GM19238 (cell line): ENCODE measurements around the gene GOPC.
"Not testable (repeated sequence)": the region's sequence is repeated elsewhere in the genome, so short reads cannot be mapped to it uniquely, and the experiment has no call there.

Source experiments
- DNase-seq: peaks from one replicate; pipeline ENCODE4 v3.0.0; 2011; ENCODE audit warnings: low spot score; ENCODE audit not compliant: insufficient read length

Gene GOPC

DNA sequence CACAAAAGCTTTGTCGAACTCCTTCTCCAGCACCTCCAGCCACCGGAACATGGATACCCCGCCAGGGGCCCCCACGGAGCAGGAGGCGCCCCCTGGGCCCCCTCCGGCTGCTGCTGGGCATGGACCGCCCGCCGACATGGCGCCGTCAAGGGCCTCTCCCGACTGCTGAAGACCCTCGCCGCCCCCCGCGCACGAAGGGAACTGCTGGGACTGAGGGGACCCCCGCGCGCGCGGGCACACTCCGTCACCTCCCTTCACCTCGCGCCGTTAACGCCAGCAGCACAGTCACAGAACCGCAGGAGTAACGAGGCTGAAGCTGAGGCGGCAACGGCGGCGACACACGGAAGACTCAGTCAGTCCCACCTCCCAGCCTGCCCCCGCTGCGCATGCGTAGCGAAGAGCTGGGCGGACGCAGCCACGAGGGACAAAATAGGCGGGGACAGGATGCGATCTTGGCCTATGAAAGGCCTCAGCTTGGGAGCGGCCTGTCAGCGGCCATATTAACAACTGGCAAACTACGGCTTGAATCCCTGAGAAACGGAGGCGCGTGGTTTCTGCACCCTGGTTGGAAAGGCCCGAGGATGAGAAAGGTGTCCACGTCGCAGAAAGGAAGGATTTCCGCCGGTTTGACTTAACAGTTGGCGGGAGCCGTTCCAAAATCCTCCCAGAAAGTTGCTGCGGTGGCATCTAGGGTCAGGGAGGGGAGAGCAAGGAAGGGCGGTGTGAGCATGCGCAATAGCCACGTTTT, at the start of gene GOPC:
GOPC (minus strand) TSS at position 361 of the 748 bp plus-strand sequence; CDS start at position 138, 223 bp downstream.
- peak; percentile 85 for DNase-seq

DNA sequence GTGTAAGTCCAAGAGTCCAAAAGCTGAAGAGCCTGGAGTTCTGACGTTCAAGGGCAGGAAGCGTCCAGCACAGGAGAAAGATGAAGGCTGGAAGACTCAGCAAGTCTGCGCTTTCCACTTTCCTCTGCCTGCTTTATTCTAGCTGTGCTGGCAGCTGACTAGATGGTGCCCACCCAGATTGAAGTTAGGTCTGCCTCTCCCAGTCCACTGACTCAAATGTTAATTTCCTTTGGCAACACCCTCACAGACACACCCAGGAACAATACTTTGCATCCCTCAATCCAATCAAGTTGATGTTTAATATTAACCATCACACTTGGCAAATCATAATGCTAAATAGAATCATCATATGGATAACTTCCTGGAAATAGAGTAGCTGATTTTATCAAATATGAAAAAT, 49.7 kb upstream of the GOPC start:
- DNase-seq = not testable (repeated sequence)

DNA sequence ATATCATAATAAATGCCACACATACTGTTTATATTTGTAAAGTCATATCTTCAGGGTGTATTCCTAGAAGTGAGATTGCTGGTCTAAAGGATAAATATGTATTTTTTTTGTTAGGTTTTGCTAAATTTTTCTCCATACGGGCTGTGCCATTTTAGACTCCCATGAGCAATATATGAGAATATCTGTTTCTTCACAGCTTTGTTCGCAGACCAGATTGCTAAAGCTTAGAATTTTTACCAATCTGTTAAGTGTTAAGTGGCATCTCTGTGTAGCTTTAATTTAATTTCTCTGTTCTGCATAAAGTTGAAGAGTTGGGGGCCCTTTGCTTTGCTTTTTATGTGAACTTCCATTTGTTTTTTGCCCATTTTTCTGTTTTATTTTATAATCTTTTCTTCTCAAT, 40.7 kb upstream of the GOPC start:
- no peak for DNase-seq

DNA sequence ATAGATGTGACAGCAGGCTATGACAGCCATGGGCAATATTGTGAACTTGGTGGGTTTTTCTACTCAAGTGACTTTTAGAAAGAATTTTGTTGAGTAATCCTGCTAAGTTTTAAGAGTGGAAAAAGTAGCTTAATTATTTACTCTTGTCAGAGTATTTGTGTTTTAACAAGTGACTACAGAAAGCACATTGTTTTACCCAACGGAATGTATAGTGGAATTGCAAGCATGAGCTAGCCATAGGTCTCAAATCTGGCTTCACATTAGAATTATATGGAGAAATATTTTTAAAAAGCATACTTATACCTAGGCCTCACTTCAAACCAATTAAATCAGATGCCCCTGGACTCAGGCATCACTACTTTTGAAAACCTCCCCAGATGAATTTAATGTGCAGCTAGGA, 35.5 kb upstream of the GOPC start:
- no peak for DNase-seq

DNA sequence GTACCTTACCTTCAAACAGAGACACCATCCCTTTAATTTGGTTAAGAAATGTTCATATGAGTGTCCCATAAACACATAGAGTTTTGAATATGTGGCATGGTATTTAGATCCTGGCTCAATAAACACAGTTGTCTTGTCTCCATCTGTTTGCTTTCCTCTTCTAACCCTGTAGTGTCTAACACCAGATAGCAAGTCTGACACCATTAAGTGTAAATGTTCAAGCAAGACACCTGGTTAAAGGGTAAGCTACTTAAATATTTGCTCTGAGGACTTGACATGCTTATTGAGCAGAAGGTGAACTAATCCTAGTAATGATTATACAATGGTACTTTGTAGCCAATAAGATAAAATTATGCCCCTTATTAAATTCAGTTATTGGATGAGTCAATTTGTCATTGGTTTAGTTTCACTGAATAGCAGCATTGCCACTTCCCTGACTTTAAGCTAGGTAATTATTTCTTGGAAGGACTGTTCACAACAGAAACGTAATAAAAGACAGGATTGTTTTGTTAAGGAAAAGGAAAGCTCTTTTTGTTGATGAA, 26.9 kb upstream of the GOPC start:
- DNase-seq = no peak

DNA sequence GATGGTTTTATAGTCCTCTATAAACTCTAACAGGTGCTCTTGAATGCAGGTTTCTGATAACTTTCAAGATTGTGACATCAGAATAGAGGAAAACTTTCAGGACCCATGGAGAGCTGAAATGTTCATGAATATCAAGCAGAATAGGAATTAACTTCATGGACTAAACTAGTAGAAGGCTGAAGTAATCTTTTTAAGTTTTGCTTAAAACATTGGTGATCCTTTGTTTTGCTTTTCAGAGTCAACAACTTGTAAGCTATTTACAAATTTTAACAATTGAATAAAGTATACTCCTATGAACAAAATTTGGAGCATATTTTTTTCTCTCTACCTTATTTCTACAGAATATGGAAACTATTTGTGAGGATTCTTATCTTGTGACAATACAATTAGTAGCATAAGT, 25.2 kb upstream of the GOPC start:
- DNase-seq = no peak

DNA sequence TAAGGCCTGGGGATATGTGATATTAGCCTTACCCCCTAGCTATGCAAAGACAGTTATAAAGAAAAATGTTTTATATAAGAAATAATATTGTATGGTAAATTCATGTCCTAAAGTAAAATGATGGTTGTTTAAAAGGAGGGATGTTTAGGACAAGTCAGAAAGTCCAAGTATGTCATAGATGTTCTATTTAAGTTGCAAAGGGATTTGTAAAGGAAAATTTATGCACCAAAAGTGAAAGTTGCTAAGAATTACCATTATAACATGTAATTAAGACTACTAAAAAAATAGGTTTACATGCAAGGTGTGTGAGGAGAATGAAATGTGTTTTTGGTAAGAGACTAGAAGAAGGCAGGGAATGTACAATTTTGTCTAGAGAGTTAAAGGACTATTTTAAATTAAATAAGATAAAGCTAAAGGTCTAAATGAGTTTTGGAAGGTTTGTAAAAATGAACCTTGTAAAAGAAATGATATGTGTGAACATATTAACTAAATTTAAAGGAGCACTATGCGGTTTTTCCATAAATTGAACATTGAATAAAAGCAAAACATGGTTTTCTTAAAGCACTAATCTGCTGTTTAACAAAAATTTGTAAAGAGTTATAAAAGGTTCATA, 22.7 kb upstream of the GOPC start:
- DNase-seq = no peak

DNA sequence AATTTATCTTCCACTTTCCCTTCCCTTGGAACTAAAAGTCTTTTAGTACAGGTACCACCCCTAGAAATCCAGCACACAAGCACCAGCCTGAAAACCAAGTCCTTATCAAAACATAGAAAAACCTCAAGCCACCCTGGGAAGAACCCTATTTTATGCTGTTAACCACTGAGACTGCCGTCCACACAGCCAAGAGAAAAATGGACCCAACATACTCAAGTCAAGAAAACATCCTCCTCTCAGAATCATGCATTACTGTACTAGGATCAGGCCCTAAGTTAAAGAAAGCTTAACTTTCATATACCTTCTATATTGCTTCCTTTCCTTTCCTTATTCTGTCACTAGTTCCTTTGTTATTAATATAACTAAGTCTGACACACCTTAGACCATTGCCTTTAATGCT, 16.9 kb upstream of the GOPC start:
- no peak for DNase-seq

DNA sequence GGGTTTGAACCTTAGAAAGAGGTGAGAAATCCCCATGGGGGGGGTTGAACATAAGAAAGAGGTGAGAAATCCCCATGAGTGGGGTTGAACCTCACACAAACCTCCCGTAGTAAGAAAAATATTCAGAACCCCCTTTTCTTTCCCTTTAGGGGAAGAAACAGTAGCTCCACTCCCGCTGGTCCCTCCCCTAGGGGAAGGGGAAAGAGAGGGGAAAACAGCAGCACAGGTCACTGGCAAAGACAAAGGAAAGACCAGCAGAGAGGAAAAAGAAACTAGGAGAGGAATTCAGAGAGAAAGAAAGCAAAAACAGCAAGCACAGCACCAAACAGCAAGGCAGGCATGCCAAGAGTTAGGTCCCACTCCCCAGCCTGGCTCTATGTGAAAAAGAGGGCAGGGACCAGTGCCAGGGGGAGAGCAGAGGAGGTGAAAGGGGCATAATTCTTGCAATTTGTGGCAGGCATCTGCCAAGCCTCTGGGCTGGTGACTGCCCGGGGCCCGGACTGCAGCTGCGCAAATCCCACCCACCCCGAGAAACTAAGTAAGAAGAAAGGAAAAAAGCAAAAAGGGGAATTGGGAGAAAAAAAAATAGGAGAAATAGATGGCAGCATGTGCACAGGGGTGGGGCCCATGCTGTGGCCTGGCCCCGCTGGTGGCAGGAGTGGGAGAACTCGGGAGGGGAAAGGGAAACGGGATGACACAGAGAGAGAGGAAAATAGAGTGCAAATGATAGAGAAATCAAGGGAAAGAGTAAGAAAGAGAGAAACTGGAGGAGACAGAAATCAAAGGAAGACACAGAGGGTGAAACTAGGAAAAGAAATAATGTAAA, 15.1 kb upstream of the GOPC start:
- no peak for DNase-seq

DNA sequence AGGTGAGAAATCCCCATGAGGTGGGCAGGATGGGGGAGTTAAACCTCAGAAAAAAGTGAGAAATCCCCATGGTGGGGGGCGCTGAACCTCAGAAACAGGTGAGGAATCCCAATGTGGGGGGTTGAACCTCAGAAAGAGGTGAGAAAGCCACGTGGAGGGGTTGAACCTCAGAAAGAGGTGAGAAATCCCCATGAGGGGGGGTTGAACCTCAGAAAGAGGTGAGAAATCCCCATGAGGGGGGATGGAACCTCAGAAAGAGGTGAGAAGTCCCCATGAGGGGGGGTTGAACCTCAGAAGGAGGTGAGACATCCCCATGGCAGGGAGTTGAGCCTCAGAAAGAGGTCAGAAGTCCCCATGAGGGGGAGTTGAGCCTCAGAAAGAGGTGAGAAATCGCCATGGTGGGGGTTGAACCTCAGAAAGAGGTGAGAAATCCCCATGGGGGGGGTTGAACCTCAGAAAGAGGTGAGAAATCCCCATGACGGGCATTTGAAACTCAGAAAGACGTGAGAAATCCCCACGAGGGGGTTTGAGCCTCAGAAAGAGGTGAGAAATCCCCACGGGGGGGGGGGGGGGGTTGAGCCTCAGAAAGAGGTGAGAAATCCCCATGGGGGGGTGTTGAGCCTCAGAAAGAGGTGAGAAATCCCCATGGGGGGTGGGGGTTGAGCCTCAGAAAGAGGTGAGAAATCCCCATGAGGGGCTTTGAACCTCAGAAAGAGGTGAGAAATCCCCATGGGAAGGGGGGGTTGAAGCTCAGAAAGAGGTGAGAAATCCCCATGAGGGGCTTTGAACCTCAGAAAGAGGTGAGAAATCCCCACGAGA, 14.3 kb upstream of the GOPC start:
- DNase-seq = no peak

DNA sequence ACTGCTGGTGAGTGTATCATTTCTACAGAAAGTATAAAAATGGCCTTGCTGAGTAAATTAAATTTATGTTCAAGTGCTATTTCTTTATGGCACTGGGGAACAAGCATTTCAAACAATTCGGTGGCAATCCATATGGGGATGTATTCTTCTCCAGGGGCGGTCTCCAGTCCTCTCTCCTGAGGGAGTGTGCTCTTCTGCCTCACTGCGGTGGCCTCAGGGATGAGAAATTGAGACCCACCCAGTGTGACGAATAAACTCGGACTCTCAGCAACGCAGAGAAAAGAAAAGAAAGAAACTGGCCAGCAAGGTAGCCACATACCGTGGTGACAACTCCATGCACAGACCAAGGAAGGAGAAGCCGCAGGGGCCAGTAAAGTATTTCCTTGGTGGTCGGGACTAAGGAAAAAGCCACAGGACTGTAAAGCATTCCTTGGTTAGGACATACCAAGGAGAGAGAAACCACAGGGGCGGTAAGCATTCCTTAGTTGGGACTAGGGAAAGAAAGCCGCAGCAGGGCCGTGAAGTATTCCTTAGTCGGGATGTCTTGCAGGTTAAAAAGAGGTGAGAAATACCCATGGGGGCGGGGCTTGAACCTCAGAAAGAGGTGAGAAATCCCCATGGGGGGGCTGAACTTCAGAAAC, 13.6 kb upstream of the GOPC start:
- DNase-seq = no peak

DNA sequence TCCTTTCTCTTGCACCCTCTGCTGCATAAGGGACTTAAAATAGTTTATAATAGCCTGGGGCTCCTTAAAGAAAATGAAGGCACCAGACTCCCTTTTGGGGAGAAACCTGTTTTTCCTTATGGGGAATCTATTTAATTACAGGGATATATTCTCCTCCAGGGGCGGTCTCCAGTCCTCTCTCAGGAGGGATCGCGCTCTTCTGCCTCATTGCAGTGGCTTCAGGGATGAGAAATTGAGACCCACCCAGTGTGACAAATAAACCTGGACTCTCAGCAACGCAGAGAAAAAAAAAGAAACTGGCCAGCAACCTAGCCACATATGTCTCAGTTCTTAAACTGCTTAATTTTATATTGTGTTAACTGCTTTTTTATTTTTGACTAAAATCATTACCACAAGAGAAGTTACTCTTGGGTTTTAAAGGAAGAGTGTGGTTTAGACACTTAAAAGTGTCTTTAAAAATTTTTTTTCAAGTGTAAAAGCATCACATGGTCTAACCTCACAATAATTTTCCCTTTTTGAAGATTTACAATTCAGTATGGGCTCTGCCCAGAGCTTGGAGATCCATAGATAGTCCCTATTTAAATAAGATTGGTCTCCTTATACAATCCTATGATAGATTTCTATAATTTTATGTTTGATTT, 11.7 kb upstream of the GOPC start:
- DNase-seq = no peak

DNA sequence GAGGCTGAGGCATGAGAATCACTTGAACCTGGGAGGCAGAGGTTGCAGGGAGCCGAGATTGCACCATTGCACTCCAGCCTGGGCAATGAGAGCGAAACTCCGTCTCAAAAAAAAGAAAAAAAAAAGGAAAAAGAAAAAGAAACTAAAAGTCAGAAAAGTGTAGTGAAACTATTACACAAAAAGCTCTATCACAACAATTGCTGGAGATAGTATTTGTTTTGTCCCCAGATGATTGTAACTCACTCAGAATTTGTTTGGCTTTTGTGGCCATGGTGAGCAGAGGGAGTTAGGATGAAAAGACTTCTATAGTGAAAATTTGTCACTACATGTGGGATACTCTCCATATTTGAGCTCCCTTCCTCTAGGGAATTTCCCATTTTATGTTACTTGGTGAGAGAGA, 5.2 kb upstream of the GOPC start:
- DNase-seq = no peak

DNA sequence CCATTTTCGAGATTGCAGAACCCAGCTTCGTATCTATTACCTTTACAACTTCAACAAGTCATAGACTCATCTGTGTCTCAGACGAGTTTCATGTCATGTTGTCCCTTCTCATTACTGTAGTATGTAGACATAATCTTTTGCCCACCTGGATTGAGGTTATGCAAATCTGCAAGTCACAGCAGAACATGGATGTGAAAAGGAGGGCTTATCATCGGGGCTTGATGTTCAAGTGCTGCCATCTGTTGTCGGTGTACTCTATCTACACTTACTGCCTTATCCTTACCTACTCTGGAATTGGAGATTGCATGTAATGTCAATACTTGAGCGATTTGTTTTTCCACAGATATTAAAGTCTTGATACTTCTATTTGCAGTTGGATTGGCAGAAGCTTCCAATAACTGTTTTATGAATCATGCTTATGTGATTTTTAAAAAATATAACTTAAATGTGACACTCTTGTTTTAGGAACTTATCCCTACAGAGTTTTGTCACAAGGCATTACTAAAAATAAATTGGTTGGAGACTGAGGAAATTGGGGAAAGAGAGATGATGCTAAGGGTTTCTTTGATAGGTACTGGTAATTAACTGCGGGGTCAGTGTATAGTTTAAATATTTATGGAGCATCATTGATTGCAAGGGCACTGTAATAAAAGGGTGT, 3.0 kb upstream of the GOPC start:
- peak; percentile 26 for DNase-seq

DNA sequence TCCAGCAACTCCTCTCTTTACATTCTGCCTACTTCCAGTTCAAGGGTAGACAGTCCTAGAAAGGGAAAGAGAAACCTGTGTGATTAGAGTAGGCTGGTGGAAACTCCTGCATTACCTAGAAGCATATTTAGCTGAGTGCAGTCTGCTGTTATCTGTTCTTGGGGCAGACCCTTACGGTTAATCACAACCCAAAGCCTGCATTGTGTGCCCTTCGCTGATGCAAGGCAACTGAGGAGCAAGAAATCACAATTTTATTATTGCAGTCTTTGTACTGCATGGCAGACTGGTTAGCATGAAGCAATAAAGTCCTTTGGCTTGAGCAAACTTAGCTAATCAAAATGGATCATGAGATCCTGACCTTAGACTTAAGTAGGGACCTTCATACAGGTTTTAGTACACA, 1.5 kb upstream of the GOPC start:
- DNase-seq = no peak

DNA sequence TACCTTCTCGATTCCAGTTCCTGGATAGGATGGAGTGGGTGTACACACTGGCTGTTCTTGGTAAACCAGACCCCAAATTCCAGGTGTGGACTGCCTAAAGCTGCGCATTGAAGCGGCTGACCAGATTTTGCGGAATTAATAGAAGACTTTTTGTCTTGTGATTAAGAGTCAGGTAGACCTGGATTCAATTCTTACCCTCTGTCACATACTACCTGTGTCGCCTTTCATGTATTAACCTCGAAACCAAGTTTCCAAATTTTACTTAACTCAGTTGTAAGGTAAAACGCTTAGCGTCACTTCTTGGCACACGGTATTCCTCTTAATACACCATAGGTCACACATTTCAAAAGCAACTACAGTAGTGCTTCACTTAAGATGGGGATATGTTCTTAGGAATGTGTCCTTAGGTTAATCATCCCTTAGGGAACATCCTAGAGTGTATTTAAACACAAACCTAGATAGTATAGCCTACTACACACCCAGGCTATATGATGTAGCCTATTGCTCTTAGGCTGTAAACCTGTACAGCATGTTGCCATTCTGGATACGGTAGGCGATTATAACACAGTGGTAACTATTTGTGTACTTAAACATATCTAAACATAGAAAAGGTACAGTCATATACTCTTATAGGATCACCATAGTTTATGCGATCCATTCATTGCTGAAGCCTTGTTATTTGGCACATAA, 733 bp upstream of the GOPC start:
- DNase-seq = no peak

DNA sequence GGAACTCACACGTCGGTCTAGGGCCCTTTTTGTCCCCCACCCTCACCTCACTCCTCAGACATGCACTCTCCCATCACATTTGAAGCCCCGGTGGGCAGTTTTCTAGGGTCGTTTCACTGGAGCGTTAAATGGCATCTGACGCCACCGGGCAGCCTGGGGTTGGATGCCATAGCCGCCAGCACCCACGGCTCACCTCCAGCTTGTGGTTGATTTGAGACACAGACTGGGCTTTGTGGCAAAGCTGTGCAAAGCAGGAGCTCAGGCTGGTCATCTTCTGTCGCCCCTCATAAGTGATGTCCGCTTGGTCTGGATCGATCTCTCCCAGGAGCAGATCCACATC, 530 bp downstream of the GOPC start:
- DNase-seq = no peak

DNA sequence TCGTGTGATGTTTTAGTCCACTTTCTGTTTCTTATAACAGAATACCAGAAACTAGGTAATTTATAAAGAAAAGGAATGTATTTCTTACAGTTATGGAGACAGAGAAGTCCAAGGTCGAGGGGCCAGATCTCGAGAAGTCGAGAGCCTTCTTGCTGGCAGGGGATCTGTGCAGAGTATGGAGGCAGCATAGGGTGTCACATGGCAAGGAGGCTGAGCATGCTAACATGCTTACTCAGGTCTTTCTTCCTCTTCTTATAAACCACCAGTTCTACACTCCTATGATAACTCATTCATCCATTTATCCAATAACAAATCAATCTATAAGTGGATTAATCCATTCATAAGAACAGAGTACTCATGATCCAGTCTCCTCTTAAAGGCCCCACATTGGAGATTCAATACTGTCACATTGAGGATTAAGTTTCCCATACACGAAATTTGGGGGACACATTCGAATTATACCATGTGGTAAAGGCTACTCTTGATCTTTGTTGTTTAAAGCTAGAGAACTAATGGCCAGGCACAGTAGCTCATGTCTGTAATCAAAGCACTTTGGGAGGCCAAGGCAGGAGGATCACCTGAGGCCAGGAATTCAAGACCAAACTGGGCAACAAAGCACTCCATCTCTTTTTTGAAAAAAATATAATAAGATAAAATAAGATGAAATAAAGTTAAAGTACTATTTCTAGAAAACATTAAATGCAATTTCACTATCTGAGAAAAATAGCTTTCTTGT, 2.1 kb downstream of the GOPC start:
- DNase-seq = no peak

DNA sequence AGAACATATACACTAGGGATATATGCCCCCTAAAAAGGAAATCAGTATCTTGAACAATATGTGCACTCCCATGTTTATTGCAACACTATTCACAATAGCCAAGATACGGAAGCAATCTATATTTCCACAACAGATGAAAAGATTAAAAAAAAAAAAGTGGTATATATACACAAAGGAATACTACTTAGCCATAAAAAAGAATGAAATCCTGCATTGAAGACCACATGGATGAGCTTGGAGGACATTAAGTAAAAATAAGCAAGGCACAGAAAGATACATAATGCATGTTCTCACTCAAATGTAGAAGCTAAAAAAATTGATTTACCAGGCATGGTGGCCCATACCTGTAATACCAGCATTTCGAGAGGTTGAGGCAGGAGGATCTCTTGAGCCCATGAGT, 4.6 kb downstream of the GOPC start:
- no peak for DNase-seq
